ENCODE measurements around the gene APLP2.
"Not testable (repeated sequence)": the region's sequence is repeated elsewhere in the genome, so short reads cannot be mapped to it uniquely, and the experiment has no call there.

APLP2 gene

DNA sequence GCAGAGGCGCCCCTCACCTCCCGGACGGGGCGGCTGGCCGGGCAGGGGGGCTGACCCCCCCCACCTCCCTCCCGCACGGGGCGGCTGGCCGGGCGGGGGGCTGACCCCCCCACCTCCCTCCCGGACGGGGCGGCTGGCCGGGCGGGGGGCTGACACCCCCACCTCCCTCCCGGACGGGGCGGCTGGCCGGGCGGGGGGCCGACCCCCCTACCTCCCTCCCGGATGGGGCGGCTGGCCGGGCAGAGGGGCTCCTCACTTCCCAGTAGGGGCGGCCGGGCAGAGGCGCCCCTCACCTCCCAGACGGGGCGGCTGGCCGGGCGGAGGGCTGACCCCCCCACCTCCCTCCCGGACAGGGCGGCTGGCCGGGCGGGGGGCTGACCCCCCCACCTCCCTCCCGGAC, 21.5 kb downstream of the APLP2 start:
- H3K36me3 ChIP-seq (ENCODE audit: control insufficient read depth, insufficient read depth, low read length, severe bottlenecking); H3K9me3 ChIP-seq (ENCODE audit: control insufficient read depth, low read length); DNase-seq (ENCODE audit: low read depth); H3K9ac ChIP-seq (ENCODE audit: low read length); H3K4me3 ChIP-seq (ENCODE audit: low read length); H3K27me3 ChIP-seq (replicated peaks; ENCODE audit: control insufficient read depth, insufficient read depth, low read length): not testable (repeated sequence)
- H3K4me1 ChIP-seq (ENCODE audit: control insufficient read depth, insufficient read depth, low read length) = peaks cover 11% of the 10 kb centered on the region

- DNase-seq (ENCODE audit: low read depth) = no peak
- H3K27me3 ChIP-seq (replicated peaks; ENCODE audit: control insufficient read depth, insufficient read depth, low read length) = no peaks in the 10 kb centered on the region
- H3K9ac ChIP-seq (ENCODE audit: low read length) = no peak overlapping the region
- H3K4me3 ChIP-seq (ENCODE audit: low read length) = no peak overlapping the region
- H3K36me3 ChIP-seq (ENCODE audit: control insufficient read depth, insufficient read depth, low read length, severe bottlenecking) = no peaks in the 10 kb centered on the region
- H3K4me1 ChIP-seq (ENCODE audit: control insufficient read depth, insufficient read depth, low read length) = peaks cover 4% of the 10 kb centered on the region
- no peaks in the 10 kb centered on the region for H3K9me3 ChIP-seq (ENCODE audit: control insufficient read depth, low read length)
Observed at GRCh38 chr11:130092661-130093060, 23.0 kb downstream of the APLP2 start.

GRCh38 chr11:130094614-130095013, 24.9 kb downstream of the APLP2 start:
- Histone ChIP-seq H3K9ac (ENCODE audit: low read length) (no peak overlapping the region), H3K9me3 (ENCODE audit: control insufficient read depth, low read length) (no peaks in the 10 kb centered on the region), H3K36me3 (ENCODE audit: control insufficient read depth, insufficient read depth, low read length, severe bottlenecking) (no peaks in the 10 kb centered on the region), H3K4me3 (ENCODE audit: low read length) (no peak overlapping the region), H3K4me1 (ENCODE audit: control insufficient read depth, insufficient read depth, low read length) (no peaks in the 10 kb centered on the region), H3K27me3 (replicated peaks; ENCODE audit: control insufficient read depth, insufficient read depth, low read length) (no peaks in the 10 kb centered on the region)
- no peak for DNase-seq (ENCODE audit: low read depth)

GRCh38 chr11:130095326-130095725, 25.6 kb downstream of the APLP2 start:
- Histone ChIP-seq H3K9ac (ENCODE audit: low read length) (no peak overlapping the region), H3K9me3 (ENCODE audit: control insufficient read depth, low read length) (no peaks in the 10 kb centered on the region), H3K4me3 (ENCODE audit: low read length) (no peak overlapping the region), H3K27me3 (replicated peaks; ENCODE audit: control insufficient read depth, insufficient read depth, low read length) (no peaks in the 10 kb centered on the region), H3K36me3 (ENCODE audit: control insufficient read depth, insufficient read depth, low read length, severe bottlenecking) (no peaks in the 10 kb centered on the region), H3K4me1 (ENCODE audit: control insufficient read depth, insufficient read depth, low read length) (no peaks in the 10 kb centered on the region)
- DNase-seq (ENCODE audit: low read depth) = no peak

DNA sequence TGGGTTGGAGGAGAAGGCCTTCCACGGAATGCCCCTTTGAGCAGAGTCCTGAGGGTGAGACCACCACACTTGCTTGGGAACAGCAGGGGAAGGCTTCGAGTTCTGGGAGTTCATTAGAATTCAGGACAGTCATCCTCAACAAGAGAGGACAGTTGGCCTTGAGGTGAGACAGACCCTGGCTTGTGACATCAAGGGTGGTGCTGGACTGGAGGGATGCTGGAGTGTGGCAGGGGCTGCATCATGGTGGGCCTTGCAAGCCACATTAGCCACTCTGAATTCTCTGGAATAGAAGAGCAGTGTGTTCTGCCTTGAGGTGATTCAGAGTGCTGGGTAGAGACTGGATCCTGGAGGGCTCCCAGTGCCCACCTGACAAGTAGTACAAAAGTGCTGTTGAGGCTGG, 26.3 kb downstream of the APLP2 start:
- no peaks in the 10 kb centered on the region for H3K4me1 ChIP-seq (ENCODE audit: control insufficient read depth, insufficient read depth, low read length)
- H3K9ac ChIP-seq (ENCODE audit: low read length) = no peak overlapping the region
- H3K9me3 ChIP-seq (ENCODE audit: control insufficient read depth, low read length) = no peaks in the 10 kb centered on the region
- H3K27me3 ChIP-seq (replicated peaks; ENCODE audit: control insufficient read depth, insufficient read depth, low read length) = no peaks in the 10 kb centered on the region
- no peak for DNase-seq (ENCODE audit: low read depth)
- H3K4me3 ChIP-seq (ENCODE audit: low read length) = no peak overlapping the region
- H3K36me3 ChIP-seq (ENCODE audit: control insufficient read depth, insufficient read depth, low read length, severe bottlenecking) = no peaks in the 10 kb centered on the region

GRCh38 chr11:130096823-130097222, 27.1 kb downstream of the APLP2 start:
- Histone ChIP-seq H3K4me1 (ENCODE audit: control insufficient read depth, insufficient read depth, low read length) (peaks cover 6% of the 10 kb centered on the region), H3K4me3 (ENCODE audit: low read length) (no peak overlapping the region), H3K36me3 (ENCODE audit: control insufficient read depth, insufficient read depth, low read length, severe bottlenecking) (no peaks in the 10 kb centered on the region), H3K27me3 (replicated peaks; ENCODE audit: control insufficient read depth, insufficient read depth, low read length) (no peaks in the 10 kb centered on the region), H3K9me3 (ENCODE audit: control insufficient read depth, low read length) (no peaks in the 10 kb centered on the region), H3K9ac (ENCODE audit: low read length) (no peak overlapping the region)
- DNase-seq (ENCODE audit: low read depth) = no peak

GRCh38 chr11:130097285-130097684, 27.6 kb downstream of the APLP2 start:
- Histone ChIP-seq H3K27me3 (replicated peaks; ENCODE audit: control insufficient read depth, insufficient read depth, low read length) (no peaks in the 10 kb centered on the region), H3K36me3 (ENCODE audit: control insufficient read depth, insufficient read depth, low read length, severe bottlenecking) (no peaks in the 10 kb centered on the region), H3K4me3 (ENCODE audit: low read length) (no peak overlapping the region), H3K9ac (ENCODE audit: low read length) (no peak overlapping the region), H3K4me1 (ENCODE audit: control insufficient read depth, insufficient read depth, low read length) (peaks cover 10% of the 10 kb centered on the region), H3K9me3 (ENCODE audit: control insufficient read depth, low read length) (no peaks in the 10 kb centered on the region)
- DNase-seq (ENCODE audit: low read depth) = no peak

- Histone ChIP-seq H3K36me3 (ENCODE audit: control insufficient read depth, insufficient read depth, low read length, severe bottlenecking) (no peaks in the 10 kb centered on the region), H3K4me1 (ENCODE audit: control insufficient read depth, insufficient read depth, low read length) (peaks cover 31% of the 10 kb centered on the region), H3K4me3 (ENCODE audit: low read length) (no peak overlapping the region), H3K9ac (ENCODE audit: low read length) (no peak overlapping the region), H3K9me3 (ENCODE audit: control insufficient read depth, low read length) (no peaks in the 10 kb centered on the region), H3K27me3 (replicated peaks; ENCODE audit: control insufficient read depth, insufficient read depth, low read length) (no peaks in the 10 kb centered on the region)
- DNase-seq (ENCODE audit: low read depth) = no peak
Observed at GRCh38 chr11:130099356-130099755, 29.7 kb downstream of the APLP2 start.

- Histone ChIP-seq H3K9me3 (ENCODE audit: control insufficient read depth, low read length) (no peaks in the 10 kb centered on the region), H3K27me3 (replicated peaks; ENCODE audit: control insufficient read depth, insufficient read depth, low read length) (no peaks in the 10 kb centered on the region), H3K4me3 (ENCODE audit: low read length) (no peak overlapping the region), H3K9ac (ENCODE audit: low read length) (no peak overlapping the region), H3K4me1 (ENCODE audit: control insufficient read depth, insufficient read depth, low read length) (peaks cover 35% of the 10 kb centered on the region), H3K36me3 (ENCODE audit: control insufficient read depth, insufficient read depth, low read length, severe bottlenecking) (no peaks in the 10 kb centered on the region)
- no peak for DNase-seq (ENCODE audit: low read depth)
Observed at GRCh38 chr11:130100381-130101095, 30.8 kb downstream of the APLP2 start.

- H3K27me3 ChIP-seq (replicated peaks; ENCODE audit: control insufficient read depth, insufficient read depth, low read length) = no peaks in the 10 kb centered on the region
- no peak overlapping the region for H3K9ac ChIP-seq (ENCODE audit: low read length)
Observed at GRCh38 chr11:130101661-130102060, 32.0 kb downstream of the APLP2 start.

GRCh38 chr11:130102301-130103249, 32.9 kb downstream of the APLP2 start:
- Histone ChIP-seq H3K9me3 (ENCODE audit: control insufficient read depth, low read length) (no peaks in the 10 kb centered on the region), H3K9ac (ENCODE audit: low read length) (peak overlapping the region; percentile 1), H3K4me3 (ENCODE audit: low read length) (no peak overlapping the region), H3K4me1 (ENCODE audit: control insufficient read depth, insufficient read depth, low read length) (peaks cover 35% of the 10 kb centered on the region), H3K36me3 (ENCODE audit: control insufficient read depth, insufficient read depth, low read length, severe bottlenecking) (no peaks in the 10 kb centered on the region), H3K27me3 (replicated peaks; ENCODE audit: control insufficient read depth, insufficient read depth, low read length) (no peaks in the 10 kb centered on the region)
- peak; percentile 7 for DNase-seq (ENCODE audit: low read depth)

More at GRCh38 chr11:130101661-130102060, 32.0 kb downstream of the APLP2 start:
- Histone ChIP-seq H3K36me3 (ENCODE audit: control insufficient read depth, insufficient read depth, low read length, severe bottlenecking) (no peaks in the 10 kb centered on the region), H3K9me3 (ENCODE audit: control insufficient read depth, low read length) (no peaks in the 10 kb centered on the region), H3K4me1 (ENCODE audit: control insufficient read depth, insufficient read depth, low read length) (peaks cover 35% of the 10 kb centered on the region), H3K4me3 (ENCODE audit: low read length) (no peak overlapping the region)
- DNase-seq (ENCODE audit: low read depth) = no peak

Measured in adipocyte (in vitro differentiated cells).